NCI-H526 (cell line): ENCODE data around the gene ABCA13.

Experiments
- DNase-seq, 2 experiments: peaks; one replicate each; lab custom pipeline; 2025; lab: John Stamatoyannopoulos, UW

The ABCA13 gene

DNA sequence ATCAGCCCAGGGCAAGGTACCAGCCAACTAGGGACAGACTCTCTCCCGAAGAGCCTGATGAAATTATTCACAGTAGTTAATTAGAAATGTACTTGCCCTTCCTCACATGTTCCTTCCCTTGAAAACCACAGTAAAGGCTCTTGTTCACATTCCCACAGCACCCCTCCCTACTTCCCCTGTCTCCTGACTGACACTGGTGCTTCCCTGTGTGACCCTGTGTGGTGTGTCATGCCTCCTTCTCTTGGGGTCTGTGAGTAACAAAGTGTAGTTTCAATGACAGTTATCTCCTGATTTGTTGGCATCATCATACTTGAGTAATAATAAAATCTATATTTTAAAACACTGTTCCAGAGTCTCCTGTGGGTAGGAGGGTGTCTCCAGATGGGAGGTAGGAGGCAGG, 209.7 kb downstream of the ABCA13 start:
- no peak for DNase-seq

DNA sequence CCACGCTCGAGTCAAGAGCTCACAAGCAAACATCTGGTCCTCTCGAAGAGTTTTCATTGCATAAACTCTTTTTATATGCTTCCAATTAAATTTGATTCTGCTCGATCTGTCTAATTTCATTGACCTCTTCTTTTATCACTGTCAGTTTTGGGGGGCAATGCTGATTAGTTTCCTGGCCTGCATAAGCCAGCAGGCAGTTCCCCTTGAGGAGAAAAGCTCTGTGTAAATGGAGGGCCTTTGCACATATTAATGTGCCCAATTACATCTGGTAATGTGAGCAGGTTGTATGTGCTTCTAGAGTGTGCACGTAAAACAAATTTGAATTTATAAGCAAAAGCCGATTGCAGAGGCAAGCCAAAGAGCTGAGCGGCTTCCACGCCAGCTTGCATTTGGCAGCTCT, 210.3 kb downstream of the ABCA13 start:
- DNase-seq, result no peak

DNA sequence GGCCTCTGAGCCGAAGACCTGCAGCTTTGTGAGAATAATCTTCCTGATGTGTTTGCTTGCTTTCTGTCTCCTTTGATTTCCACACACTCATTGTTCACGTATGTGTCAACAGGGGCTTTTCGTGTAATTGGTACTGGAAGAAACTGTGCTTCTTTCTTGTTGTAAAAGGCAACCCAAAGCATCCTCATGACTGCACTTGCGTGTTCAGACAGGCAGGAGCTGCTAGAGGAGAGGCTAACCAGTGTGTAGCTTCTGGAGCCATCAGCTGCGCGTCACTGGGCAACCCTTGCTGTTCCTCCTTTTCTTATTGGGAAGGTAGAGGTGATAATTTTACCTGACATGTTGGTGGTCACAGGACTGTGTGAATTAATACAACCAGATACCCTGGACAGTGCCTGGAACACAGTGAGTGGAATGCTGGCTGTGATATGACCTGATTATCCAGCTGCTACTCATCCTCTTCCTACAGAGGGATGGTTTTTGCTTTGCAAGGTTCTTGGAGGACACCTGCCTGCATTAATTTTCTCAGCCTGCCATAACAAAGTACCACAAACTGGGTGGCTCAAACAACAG, 213.0 kb downstream of the ABCA13 start:
- no peak for DNase-seq

DNA sequence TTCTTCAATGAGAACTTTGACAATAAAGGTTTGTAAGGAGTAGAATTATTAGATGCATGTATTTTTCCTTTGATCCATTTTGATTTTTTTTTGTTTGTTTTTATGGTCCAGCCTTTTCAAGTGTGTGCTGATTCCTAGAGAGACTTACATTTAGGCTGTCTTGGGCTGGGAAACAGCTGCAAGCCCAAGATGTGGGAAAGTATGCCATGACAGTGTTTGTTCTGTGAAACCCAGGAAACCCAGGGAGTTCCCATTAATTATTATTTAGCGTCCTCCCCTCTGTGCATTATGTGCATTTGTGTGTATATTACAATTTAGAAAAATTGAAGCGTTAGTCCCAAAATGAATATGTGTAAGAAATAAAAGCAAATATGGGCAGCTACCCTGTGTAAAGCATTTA, 216.7 kb downstream of the ABCA13 start:
- no peak for DNase-seq

DNA sequence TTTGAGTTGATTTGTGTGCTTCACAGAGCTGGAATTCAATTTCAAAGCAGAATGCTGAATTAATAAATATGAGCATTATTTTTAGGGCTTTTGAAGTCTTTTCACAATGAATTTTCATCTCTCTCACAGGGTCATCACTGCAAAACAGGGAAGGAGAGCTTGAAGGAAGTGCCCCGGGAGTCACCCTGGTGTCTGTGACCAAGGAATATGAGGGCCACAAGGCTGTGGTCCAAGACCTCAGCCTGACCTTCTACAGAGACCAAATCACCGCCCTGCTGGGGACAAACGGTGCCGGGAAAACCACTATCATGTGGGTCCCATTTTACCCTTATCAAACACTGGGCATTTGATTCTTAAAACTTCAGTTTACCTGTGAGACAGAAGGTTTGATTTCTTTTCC, 217.7 kb downstream of the ABCA13 start:
- no peak for DNase-seq

- no peak for DNase-seq
Measured at GRCh38 chr7:48389977-48390376, 218.7 kb downstream of the ABCA13 start.

- DNase-seq, result no peak
Measured at GRCh38 chr7:48390388-48391327, 219.4 kb downstream of the ABCA13 start.

DNA sequence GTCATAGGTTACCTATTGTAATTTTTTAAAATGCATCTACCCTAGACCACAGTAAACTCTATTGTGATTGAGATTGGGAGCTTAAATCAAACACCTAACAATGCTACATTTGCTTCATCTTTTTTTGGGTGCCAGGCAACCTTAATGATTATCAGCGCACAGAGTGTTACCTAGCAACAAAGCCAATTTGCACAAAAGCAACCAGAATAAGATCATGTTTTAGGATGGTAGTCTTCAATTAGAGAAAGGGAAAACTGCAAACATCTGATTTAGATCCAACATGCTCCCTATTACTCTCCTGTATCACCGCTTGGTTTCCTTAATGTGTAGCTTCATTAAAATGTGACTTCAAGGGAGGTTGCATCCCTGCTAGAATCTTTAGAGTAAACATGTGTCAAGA, 226.9 kb downstream of the ABCA13 start:
- no peak for DNase-seq

GRCh38 chr7:48402721-48403120, 231.5 kb downstream of the ABCA13 start:
- DNase-seq, result no peak

DNA sequence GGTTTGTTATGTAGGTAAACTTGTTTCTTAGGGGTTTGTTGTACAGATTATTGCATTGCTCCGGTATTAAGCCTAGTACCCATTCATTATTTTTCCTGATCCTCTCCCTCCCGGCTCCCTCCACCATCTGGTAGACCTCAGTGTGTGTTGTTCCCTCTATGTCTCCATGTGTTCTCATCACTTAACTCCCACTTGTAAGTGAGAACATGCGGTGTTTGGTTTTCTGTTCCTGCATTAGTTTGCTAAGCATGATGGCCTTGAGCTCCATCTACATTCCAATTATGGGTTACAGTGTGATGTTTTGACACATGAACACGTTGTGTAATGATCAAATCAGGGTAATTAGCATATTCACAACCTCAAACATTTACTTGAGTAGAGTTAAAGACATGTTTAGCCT, 237.5 kb downstream of the ABCA13 start:
- DNase-seq, result no peak

DNA sequence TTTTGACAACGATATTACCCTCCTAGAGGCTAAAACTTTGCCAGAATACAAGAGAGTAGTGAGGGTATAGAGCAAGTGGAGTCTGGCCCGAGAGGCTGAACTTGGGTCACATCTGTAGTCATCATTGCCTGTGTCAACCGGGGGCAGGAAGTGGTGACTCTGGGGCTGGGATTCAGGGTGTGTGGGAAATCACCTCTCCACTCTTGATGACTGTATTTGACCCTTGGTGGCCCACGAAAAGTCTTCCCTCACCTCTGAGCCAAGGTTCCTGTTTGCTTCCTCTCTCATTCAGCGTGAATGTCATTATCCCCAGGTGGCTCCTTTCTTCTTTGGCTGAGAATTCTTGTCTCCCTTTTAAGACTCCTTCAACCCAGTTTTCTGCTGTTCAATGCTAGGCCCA, 240.4 kb downstream of the ABCA13 start:
- DNase-seq, result no peak

DNA sequence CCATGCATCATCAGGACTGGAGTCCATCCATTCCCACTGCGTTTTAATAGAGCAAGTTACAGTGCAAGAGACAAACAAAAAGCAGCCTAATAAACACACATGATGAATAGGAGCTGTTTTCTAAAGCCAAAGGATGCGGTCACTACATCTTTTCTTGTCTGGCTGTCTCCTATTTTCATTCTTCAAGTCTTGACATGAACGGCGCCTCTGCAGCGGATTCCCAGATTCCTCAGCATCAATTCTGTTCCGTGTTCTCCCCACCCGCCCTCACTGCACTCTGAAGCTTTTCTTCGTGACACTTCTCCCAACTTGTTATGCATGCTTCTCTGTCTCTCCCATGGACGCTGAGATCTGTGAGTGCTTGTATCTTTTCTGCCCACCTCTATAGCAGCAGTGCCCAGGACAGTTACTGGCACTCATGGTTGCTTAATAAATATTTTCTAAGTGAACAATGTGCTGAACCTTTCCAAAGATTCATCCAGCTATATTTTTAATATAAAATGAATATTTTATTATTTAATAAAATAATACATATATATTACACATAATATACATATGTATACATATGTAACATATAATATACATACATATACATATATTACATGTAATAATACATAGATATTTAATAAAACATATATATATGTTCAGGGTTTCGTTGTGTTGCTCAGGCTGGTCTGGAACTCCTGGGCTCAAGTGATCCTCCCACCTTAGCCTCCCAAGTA, 242.9 kb downstream of the ABCA13 start:
- no peak for DNase-seq

DNA sequence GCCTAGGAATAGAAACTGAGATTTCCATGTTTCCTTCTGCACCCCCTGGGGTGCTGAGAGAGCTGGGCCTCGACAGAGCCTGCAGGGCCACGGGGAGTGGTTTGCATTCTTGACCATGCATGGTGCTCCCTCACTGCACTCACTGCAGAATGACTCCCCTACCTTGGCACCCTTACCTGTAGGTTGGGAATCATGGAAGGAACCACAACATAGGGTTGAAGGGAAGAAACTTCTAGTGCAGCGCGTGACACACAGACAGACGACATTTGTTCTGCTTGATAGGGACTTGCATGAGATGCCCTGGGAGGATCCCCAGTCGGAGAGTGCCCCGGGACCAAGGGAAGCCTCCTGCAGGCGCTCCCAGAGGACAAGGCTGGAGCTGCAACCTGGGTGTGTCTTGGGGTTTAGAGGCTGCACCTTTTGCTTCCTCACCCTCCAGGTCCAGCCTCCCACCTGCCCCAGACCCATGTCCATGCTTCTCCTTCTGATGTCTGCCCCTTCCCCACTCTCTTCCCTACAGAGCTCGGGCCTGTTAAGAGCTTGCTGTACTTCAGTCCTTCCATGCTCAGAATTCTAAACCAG, 245.2 kb downstream of the ABCA13 start:
- no peak for DNase-seq

- no peak for DNase-seq
Measured at GRCh38 chr7:48419401-48419800, 248.1 kb downstream of the ABCA13 start.

GRCh38 chr7:48420206-48420605, 248.9 kb downstream of the ABCA13 start:
- no peak for DNase-seq

DNA sequence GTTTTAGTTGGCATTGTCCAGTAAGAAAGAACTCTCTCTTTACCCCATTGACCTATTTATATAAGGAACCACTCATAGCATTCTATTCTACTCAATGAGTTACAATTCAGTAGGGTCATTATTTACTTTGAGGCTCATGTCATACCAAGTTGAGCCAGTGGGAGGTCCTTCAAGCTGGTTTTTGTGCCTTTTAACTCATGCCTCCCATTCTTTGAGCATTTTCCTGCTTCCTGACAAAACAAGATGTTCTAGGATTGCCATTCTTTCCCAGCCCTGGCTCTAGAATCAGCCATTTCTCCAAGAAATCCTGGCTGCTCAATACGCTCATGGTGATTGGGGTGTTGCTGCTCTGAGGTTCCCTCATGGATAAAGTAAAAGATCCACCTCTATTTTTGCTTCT, 250.1 kb downstream of the ABCA13 start:
- no peak for DNase-seq

DNA sequence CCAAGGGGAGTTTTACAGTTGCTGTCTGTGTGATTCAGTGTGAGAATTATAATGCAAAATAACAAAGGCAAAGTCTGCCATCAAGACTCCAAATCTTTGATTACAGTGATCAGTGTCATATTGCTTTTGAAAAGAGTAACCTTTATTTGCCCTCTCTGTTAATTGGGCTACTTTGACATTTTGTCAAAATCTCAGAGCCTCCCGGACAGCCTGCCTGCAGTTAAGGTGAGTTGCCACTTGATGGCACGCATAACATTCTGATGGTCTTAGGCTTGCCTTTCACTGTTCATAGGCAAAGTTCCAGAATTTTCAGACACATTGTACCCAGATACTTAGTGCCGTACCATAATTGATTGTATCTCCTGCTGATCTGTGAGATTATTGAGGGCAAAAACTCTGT, 253.5 kb downstream of the ABCA13 start:
- peak in 1 of 2 experiments; percentile 2 for DNase-seq

DNA sequence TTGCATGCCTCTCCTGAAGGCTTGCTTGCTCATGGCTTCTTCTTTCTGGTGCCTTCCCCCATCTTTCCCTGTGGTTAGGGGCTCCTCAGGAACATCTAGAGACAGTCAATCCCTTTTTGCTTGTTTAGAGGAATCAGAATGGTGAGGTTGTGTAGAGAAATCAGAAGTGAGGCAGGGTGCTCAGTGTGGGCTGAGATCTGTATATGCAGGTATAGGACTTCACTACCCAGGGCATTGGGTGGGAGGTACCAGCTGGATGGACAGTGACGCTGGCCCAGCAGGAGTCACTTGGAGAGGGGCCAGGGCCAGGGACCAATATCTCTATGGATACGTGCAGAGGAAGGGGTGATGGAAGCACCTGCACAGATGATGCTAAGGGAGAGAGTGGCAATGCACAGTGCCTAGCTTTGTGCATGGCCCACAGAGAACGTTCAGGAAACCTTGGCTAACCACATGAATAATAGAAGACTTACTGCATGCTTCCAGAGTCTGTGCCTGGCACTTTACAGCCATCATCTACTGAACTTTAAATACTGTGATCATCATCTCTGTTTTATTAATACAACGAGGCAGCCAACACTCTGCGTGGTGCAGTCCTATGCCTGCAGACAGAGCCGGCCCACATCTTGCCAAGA, 255.2 kb downstream of the ABCA13 start:
- no peak for DNase-seq

GRCh38 chr7:48426966-48427555, 255.8 kb downstream of the ABCA13 start:
- no peak for DNase-seq

- no peak for DNase-seq
Measured at GRCh38 chr7:48427671-48428070, 256.4 kb downstream of the ABCA13 start.

- no peak for DNase-seq
Measured at GRCh38 chr7:48428091-48428684, 256.9 kb downstream of the ABCA13 start.
